GM18873 (cell line): ENCODE measurements around the gene CLDN9.

Experiments
- ATAC-seq: cut with Tn5 transposase; IDR thresholded peaks from one replicate; pipeline ENCODE4 v1.9.1; 2021; ENCODE audit warnings: mild to moderate bottlenecking, moderate library complexity, moderate number of reproducible peaks; ENCODE audit not compliant: unreplicated experiment, low FRiP score

Gene CLDN9

DNA sequence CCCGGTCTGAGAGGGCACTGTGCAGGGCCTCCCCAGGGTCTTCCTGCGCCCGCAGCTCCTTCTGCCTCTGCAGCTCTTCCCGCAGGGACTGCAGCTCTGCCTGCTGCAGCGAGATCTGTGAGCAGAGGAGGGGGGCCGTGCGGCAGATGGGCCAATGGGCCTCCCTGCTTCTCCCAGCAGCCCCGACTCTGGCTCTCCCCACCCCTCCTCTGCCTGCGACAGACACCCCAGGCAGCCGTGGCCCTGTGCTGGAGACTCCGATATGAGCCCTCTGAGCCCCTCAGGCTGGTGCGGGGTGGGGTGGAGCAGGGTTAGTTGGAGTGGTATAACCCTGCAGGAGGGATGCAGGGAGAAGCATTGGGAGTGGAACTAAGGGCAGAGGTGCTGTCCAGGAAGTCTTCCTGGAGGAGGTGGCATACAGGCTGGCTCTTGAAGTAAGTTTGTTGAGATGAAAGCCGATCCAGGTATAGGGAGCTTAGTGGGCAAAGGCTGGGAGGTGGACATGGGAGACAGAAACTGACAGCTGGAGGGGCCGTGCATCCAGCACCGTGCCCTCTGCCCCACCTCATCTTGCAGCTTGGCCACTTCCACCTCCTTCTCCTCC lies 16.1 kb downstream of the CLDN9 start:
- no peak for ATAC-seq

- ATAC-seq: no peak
Measured at GRCh38 chr16:3029491-3030221, 16.9 kb downstream of the CLDN9 start.

DNA sequence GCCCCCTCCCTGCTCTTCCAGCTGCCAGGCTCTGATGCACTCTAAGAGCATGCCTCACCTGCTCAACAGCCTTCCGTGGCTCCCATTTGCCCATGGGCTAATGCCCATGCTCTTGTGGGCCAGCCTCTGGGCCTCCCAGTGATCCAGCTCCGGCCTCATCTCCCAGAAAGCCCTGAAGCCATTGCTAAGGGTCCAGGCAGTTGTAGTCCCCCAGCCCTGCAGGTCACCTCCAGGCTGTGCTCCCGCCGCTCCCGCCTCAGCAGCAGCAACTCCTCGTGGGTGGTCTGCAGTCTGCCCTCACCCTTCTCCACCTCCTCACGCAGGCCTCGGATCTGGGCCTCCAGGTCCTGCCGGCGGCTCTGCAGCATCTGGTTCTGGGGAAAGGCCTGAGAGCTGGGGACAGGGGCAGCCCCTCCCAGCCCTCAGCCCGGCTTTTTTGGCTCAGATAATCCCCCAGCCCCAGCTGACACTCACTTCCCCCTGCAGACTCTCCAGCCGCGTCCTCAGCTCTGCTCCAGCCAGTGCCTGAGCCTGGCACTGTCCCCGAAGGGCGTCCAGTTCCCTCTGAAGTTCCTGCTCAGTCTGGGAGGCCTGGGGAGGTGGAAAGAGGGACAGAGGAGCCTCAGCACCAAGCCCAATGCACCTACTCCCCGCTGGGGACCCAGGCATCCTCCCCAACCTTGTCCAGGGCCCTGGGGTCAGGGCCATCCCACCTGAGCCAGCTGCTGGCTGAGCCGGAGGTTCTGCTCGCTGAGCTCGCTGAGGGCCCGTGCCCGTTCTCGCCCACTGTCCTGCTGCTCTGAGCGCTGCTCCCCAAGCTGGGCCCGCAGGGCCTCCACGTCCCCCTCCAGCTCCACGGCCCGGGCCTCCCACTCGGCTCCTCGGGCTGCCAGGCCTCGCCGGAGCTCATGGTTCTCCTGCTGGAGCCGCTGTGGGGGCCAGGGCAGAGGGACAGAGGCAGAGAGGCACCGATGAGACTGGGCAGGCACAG lies 17.8 kb downstream of the CLDN9 start:
- ATAC-seq: no peak

GRCh38 chr16:3032624-3033023 lies 19.9 kb downstream of the CLDN9 start:
- ATAC-seq: no peak

- no peak for ATAC-seq
Measured at GRCh38 chr16:3035289-3035971, 22.7 kb downstream of the CLDN9 start.

- ATAC-seq: no peak
Measured at GRCh38 chr16:3035972-3036725, 23.4 kb downstream of the CLDN9 start.

- ATAC-seq: no peak
Measured at GRCh38 chr16:3036726-3037315, 24.1 kb downstream of the CLDN9 start, which contains the start of gene BICDL2. Gene BICDL2, minus strand, starts transcription at chr16:3036944. Its CDS starts 1,448 bp downstream, at chr16:3035496.

GRCh38 chr16:3038256-3038655 lies 25.5 kb downstream of the CLDN9 start:
- ATAC-seq: no peak

- no peak for ATAC-seq
Measured at GRCh38 chr16:3038896-3039295, 26.2 kb downstream of the CLDN9 start.

- no peak for ATAC-seq
Measured at GRCh38 chr16:3042376-3042775, 29.7 kb downstream of the CLDN9 start.

- no peak for ATAC-seq
Measured at GRCh38 chr16:3044708-3045107, 32.0 kb downstream of the CLDN9 start.

DNA sequence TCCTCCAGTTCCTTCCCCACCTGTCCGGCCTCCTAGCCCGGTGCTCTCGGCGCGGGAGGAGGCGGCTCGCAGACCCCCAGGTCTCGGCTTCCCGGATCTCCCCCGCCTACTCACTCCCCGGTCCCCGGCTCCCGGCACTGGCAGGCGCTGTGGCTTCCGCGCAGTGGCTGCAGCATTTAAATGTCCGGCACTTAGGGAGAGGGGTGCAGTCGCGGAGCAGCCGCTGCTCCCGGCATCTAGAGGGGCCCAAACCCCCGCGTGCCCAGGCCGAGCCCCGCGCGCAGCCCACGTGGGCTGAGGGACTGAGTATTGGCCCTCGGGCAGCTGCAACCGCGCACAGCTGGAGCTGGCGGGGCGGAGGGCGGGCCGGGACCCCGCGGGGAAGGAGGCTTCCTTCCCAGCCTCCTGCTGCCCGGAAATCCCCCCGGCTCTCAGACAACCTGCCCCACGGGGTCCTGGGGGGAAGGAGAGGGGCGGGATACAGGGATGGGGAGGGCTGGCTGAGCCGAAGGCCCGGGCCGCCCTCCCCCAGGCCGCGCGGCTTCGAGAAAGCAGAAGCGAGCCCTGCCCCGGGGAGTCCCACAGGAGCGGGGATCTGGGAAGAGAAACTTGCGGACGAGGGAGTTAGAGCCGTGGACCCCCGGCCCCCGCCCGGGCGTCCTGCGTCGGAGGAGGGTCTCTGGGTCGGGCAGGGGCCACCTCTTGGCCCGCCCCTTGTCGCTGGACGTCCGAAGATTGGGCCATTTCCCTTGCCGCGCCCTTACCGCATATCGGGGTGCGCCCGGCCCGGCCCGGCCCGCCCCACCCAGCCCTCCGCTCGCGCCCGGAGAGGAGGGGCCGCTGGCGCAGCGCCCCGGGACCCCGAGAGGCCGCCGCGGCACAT lies 33.3 kb downstream of the CLDN9 start, which contains the start of gene MMP25:
TSS of gene MMP25 (plus strand) at position 804 of the 883 bp plus-strand sequence. CDS start 357 bp downstream, outside the sequence.
- no peak for ATAC-seq

DNA sequence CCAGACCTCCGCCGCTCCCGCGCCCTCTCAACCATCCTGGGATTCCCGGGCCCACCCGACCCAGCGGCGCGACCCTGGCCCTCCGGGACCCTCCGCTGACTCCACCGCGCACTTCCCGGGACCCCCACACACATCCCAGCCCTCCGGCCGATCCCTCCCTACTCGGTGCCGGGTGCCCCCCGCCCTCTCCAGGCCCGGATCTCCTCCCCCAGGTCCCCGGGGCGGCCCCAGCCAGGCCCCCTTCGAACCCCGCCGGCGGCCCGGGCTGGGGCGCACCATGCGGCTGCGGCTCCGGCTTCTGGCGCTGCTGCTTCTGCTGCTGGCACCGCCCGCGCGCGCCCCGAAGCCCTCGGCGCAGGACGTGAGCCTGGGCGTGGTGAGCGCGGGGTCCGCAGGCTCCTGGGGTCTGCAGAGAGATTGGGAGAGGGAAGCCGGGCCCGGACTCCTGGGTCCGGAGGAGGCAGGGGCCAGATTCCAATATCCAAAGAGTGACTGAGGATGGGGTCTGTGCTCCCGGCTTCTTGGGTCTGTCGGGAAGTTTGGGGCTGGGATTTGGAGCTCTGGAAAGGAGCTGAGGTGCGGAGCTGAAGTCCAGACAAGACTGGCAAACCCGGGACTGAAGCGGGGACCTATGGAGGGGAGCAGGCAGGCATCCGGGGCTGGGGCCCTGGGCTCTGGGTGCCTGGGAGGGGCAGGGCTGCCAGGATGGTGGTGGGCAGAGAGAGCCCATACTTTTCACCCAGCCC lies 34.1 kb downstream of the CLDN9 start:
- ATAC-seq: no peak

- ATAC-seq: no peak
Measured at GRCh38 chr16:3047387-3047720, 34.6 kb downstream of the CLDN9 start.

DNA sequence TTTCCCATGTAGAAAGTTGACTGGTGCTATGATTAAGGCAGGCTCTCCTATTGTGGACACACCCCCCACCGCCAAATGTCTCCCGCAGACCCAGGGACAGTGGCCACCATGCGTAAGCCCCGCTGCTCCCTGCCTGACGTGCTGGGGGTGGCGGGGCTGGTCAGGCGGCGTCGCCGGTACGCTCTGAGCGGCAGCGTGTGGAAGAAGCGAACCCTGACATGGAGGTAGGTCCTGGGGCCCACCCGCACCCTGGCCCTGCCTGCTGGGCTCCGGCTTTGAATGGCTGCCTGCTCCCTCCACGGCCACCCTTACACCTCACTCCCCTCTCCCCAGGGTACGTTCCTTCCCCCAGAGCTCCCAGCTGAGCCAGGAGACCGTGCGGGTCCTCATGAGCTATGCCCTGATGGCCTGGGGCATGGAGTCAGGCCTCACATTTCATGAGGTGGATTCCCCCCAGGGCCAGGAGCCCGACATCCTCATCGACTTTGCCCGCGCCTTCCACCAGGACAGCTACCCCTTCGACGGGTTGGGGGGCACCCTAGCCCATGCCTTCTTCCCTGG lies 37.3 kb downstream of the CLDN9 start:
- no peak for ATAC-seq

DNA sequence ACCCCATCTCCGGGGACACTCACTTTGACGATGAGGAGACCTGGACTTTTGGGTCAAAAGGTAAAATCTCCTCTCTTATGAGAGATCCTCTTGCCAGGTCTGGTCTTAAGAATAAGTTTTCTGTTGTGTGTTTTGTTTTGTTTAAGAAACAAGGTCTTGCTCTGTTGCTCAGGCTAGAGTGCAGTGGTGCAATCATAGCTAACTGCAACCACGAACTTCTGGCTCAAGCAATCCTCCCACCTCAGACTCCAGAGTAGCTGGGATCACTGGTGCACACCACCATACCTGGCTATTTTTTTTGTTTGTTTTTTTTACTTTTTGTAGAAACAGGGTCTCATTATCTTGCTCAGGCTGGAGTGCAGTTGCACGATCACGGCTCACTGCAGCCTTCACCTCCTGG lies 37.8 kb downstream of the CLDN9 start:
- ATAC-seq: no peak

DNA sequence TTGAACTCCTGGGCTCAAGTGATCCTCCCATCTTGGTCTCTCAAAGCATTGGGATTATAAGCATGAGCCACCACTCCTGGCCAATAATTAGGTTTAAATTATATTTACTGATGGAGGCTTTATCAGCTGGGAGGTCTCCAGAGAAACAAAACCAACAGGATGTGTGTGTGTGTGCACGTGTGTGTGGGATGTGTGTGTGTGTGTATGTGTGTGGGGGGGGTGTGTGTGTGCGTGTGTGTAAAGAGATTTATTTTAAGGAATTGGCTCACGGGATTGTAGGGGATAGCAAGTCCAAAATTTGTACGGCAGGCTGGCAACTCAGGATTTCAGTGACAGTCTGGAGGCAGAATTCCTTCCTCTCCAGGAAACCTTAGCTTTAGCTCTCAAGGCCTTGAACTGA lies 38.3 kb downstream of the CLDN9 start:
- ATAC-seq: no peak
